Activated CD8-positive, alpha-beta memory T cell treated with anti-CD3 and anti-CD28 coated beads, Interleukin-2, amount 50 U/mL, for 24 hours (primary cell): ENCODE measurements around the gene CD2.
A peak's percentile ranks its signal among the peaks of the same experiment; 100 is the strongest.

Experiments
- DNase-seq: peaks from one replicate; pipeline ENCODE4 v3.0.0-alpha.2; 2020; ENCODE audit errors: extremely low read depth

The CD2 gene

DNA sequence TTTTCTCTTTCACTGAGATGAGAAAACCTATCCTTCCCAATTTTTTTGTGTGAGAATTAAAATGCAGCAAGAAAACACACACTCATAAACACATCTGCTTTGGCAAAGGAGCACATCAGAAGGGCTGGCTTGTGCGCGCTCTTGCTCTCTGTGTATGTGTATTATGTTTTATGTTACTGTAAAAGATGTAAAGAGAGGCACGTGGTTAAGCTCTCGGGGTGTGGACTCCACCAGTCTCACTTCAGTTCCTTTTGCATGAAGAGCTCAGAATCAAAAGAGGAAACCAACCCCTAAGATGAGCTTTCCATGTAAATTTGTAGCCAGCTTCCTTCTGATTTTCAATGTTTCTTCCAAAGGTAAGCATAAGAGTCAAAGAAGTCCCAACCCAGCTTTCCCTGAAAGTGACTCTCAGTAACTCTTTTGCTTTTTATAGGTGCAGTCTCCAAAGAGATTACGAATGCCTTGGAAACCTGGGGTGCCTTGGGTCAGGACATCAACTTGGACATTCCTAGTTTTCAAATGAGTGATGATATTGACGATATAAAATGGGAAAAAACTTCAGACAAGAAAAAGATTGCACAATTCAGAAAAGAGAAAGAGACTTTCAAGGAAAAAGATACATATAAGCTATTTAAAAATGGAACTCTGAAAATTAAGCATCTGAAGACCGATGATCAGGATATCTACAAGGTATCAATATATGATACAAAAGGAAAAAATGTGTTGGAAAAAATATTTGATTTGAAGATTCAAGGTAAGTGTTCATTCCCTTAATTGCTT, at the start of gene CD2:
Gene CD2 (plus strand): TSS at position 233 of the 780 bp plus-strand sequence. CDS start 63 bp downstream, at position 296.
- DNase-seq, result no peak

GRCh38 chr1:116706123-116706522, 48.1 kb upstream of the CD2 start:
- no peak for DNase-seq

DNA sequence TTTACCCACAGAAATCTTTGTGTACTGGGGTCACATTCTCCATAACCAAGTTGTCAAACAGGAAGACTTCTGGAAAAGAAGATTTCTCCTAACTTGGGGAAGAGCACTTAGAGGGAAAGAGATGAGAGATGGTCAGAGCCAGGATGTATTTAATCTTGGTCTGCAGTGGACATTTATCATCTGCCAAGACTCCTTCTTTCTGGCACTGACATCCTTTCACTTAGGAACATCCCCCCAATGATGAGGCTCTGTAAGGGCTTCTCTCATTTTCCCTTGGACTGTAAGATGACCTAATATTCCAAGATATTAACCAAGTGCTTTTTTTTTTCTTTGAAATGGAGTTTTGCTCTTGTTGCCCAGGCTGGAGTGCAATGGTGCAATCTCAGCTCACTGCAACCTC, 47.4 kb upstream of the CD2 start:
- DNase-seq, result no peak

DNA sequence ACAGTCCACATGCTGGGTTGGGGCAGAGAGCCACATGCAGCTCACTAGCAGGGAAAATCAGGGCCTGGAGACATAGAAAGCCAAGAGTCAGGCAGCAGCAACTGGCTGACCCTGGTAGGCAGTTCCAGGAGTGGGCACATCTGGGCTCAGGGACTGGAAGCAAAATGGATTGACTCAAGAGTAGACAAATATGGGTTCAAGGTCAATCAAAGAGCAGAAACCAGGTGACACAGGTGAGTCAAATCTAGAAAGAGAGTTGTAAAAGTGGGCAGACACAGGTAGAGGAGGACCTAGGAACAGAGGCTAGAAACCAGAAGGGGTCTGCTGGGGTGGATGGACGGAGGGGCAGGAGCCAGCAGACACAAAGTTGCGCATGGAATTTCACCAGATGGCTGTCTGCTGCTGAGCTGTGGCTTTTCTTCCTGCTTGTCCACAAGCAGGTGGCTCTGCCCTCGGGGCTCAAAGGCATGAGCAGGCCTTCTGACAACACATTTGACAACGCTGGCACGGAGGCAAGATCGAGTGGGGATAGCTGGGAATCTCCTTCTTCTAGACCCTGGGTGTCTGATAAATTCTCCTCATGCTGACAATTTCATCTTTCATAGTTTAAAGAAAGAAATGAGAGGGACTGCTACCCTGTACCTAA, 45.9 kb upstream of the CD2 start:
- no peak for DNase-seq

- no peak for DNase-seq
These were observed 44.5 kb upstream of the CD2 start for GRCh38 chr1:116709666-116710167.

DNA sequence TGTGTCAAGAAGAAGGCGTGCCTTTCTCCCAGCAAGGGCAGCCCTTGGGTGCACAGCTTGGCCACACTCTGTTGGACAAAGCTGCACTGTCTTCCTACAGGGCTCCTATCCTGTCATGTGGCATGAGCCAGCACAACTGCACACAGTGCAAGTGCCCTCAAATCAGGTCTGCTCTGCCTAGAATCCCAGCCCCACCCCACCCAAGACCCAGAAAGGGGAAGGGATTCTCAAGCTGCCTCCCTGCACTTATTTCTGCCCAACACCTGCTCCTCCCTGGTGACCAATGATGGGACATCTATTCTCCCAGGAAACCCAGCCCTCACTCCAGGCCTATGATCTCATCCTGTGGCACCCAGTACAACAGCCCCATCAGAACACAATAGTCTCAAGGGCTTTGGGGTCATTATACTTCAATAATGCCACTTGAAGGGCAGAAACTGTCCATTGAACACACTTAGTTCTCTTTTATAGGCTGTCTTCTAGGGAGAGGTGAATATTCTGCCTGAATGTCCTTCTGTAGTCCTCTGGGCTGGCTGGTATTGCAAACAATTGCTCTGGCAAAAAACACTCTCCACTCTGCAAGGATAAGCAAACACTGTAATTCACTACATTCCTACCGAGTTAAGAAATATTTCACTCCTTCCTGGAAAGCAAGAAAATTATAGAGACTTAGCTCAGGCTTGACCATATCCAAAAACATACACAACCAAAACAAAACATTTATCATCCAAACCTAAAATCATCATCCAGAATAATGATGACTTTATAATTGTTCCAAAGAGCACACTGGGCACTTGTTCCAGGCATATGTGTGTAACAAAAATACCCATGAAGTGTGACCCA, 43.6 kb upstream of the CD2 start:
- no peak for DNase-seq

- DNase-seq, result no peak
These were observed 42.9 kb upstream of the CD2 start for GRCh38 chr1:116711263-116711840.

DNA sequence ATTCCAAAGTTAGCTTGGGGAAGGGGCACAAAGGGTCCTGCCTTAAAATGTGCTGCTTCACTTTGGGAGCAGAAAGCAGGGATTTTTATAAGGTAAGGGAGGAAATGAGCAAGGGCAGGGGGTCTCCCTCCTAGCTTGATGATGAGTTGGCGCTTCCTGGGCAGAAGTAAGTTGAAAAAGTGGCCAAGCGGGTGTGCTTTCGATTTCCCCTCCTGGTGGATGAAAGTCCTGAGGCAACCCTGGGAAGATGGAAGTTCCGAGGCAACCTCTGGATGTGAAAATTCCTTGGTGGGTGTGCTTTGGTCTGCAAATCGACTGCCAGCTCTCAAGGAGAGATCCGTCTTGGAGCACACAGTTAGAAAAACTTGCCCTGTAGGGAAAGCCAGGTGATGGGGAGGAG, 41.7 kb upstream of the CD2 start:
- no peak for DNase-seq

- DNase-seq, result no peak
These were observed 40.8 kb upstream of the CD2 start for GRCh38 chr1:116713474-116713873.

- no peak for DNase-seq
These were observed 37.8 kb upstream of the CD2 start for GRCh38 chr1:116716391-116716790.

- no peak for DNase-seq
These were observed 36.9 kb upstream of the CD2 start for GRCh38 chr1:116717318-116717717.

GRCh38 chr1:116720364-116721038, 33.7 kb upstream of the CD2 start:
- DNase-seq, result no peak

GRCh38 chr1:116721039-116721405, 33.2 kb upstream of the CD2 start:
- no peak for DNase-seq

DNA sequence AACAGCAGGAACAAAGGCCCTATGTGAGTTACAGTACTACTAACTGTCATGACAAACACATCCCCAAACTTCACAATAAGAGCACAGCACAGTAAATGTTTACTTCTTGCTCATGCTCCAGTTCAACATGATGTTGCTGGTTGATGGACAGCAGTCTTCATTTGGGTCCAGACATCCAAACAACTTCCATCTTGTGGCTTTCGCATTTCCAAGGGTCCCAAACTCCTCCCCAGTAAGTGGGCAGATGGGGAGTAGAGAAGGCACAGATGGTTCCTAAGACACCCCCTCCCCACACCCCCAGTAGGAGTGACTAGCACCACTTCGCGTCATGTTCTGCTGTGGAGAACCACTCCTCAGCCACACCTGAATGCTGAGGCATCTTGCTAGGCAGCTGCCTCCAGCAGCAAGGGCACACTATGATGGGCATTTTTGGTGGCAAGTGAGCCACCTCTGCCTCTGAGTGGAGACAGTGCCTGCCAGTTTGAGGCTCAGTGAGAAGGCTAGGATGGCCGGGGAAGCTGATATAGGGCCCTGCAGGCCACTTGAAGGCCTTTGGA, 32.7 kb upstream of the CD2 start:
- no peak for DNase-seq

DNA sequence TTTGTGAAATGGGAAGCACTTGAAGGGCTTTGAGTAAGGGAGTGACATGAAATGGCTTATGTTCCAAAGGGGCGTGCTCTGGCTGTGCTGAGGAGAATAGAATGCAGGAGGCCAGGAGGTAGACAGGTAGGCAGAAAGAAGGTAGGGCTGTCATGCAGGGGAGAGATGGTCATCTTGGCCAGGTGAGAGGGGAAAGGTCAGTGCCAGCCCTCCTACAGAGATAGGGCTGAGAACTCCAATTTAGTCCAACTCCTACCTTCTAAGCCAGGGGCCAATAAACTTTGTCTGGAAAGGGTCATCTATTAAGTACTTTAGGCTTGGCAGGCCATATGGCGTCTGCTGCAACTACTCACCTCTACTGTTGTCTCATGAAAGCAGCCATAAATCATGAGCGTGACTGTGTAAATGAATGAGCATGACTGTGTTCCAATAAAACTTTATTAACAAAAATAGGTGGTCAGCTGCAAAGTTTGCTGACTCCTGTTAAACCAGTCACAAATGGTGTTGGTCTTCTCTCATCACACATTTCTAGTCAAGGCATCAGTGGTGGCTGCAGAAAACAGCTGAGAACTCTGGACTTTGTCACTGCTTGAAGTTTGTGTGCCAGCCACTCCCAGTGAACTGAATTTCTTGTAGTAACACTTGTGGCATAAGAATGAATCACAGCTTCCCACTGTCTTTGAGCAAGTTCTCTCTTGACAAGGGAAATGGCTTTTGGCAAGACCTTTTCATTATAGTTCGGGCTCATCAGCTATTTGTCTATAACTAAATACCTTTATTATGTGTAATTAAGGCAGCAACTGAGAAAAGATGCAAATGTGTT, 32.0 kb upstream of the CD2 start:
- DNase-seq, result no peak

- peak; percentile 65 for DNase-seq
These were observed 29.4 kb upstream of the CD2 start for GRCh38 chr1:116724765-116725375.

DNA sequence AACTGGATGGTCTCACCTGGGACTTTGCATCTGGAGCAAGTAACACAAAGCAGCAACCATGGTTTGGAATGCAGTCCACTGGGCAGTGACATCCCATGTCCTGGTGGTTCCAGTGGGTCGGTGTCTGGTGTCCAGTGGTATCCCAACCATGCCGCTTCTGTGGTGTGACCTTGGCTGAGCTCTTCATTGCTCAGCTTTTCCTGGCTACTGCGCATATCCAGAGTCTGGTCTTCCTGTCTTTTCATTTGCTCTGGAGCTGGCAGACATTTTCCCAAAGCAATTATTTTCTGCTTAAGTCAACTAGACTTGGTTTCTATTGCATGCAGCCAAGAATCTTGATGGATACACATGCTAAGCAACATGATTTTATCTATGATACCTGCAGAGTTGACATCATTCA, 28.4 kb upstream of the CD2 start:
- no peak for DNase-seq

DNA sequence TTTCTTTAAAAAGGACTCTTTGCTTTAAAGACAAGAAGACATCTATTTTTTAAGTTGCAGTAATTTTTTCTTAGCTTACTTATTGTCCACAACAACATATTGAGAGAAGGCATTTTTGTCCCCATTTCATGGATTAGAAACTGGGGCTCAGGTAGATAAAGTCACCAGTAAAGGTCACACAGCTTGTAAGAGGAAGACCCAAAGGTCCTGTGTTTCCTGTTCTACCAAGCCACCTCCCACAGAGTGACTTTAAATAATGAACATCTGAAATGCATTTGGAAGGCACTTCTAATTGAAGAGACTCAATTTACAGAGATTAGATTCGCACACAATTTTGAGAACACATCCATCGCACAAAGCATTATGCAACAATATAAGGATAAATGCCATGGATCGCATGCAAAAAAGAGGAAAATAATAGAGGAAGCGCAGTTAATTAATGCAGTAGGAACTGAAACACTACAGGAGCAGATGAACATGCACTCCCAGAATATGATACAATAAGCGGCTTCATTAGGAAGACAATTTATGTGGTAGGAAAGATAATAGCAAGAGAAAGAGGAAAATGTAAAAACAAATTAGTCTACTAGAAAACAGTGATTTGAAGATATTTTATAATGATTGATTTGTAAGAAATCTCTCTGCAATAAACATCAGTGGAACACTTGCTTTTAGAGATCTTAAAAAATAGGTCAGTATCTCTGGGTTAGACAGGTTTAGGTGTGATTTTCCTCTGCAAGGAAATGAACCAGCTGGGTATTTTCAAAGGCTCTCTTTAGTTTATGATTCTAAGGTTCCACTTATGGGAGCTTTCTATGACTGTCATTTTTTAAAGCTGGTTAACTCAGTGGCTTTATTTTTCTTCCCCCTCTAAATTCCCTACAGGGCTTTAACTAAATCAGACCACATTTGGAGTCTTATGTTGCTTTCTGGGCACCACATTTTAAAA, 27.1 kb upstream of the CD2 start:
- DNase-seq, result no peak

GRCh38 chr1:116731439-116731838, 22.8 kb upstream of the CD2 start:
- DNase-seq, result no peak
